ENCODE data around the gene CA6.
"Not testable (repeated sequence)": the region's sequence is repeated elsewhere in the genome, so short reads cannot be mapped to it uniquely, and the experiment has no call there.

CA6 gene

DNA sequence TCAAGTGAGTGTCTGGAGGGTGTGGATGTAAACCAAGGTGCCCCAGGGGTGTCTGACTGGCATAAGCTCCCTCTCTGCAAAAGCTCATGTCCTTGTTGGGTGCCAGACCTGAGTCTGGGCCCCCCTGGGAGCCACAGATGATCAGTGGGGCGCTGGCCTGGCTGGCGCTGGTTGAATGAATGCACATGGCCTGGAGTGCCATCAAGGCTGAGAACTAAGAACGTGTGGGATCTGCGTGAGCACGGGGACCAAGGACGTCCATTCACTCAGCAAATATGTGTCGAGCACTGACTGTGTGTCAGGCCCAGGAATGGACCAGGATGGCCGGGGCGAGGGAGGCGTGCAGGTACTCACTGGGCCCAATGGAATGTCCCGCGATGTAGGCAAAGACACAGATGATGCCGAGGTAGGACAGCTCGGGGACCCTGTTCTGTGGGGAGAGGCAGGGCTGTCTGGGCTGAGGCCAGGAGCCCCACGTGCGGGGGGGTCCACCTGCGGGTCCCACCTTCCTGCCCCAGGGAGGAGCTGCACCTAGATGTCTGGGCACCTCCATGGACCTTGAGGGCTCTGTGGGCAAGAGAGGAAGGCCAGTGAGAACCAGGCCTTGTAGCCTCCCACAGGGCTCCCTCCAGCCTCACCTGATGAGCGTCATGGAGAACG is 61.4 kb downstream of the CA6 start:
- DNase-seq, result no peak

DNA sequence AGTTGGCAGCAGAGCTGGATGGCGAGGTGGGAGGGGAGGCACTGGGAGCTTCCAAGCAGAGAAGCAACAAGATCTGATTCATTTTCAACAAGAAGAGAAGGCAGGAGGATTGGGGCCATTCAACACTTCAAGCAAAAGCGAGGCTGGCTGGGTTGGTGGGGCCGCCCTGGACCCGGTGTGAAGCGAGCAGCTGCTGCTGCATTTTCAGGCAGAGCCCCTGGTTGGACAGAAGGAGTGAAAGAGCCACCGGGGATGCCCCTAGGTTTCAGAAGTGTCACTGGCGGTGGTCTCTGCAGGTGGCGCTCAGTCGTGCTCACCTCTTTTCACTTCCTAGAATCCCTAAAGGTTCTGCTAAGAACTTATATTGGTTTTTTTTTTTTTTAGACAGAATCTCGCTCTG is 62.6 kb downstream of the CA6 start:
- no peak for DNase-seq

DNA sequence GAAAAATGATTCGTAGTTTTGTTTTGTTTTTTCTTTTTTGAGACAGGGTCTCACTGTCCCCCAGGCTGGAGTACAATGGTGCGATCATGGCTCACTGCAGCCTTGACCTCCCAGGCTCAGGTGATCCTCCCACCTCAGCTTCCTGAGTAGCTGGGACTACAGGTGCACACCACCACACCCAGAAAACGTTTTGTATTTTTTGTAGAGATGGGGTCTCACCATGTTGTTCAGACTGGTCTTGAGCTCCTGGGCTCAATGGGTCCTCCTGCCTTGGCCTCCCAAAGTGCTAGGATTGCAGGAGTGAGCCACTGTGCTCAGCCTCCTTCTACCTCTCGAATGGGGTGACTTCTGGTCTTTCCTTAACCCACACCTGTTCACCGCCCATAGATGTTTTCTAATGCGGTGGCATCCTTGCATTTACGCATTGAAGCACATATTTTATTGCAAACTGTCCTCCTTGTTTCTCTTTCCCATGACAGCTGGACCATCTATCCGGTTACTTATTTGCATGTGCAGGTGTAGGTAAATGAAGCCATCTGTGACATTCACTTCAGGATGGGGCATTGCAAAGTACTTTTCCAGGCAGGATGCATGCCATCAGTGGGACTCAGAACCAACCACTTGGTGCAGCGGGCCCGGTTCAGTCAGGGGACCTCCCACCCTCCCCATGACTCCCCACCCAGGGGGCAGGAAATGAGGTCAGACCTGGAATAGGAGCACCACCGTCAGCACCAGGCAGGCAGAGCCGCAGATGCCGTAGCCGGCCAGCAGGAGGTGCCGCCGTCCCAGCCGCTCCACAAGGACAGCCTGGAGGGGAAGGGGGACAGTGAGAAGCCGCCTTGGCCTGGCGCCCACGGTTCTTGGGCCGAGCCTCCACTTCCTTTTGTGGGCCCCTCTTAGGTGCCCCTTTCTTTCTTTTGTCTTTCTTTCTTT is 64.0 kb downstream of the CA6 start:
- DNase-seq, result peak; percentile 98 to 99

DNA sequence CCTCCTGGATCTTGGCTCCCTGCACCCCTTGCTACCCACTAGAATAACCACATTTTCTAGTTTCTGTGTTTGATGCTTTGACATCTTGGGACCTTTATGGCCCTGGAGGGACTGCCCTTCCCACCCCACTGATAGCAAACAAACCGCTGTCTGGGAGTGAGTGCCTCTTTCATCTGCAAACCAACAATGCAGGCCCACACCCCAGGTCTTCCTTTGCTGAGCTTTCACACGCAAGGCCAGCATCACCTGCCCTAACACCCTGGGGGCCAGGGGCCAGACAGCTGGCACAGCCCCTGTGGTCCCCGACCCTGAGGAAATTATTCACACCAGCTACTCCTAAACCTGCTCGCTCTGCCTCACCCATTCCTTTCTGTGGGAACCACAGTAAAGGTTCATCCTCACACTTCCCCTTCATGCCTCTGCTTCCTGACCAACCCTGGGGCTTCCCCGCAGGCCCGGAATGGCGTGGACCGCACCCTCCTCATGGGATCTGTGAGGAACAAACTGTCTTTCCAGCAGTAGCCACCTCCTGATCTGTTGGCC is 65.2 kb downstream of the CA6 start:
- DNase-seq, result no peak

DNA sequence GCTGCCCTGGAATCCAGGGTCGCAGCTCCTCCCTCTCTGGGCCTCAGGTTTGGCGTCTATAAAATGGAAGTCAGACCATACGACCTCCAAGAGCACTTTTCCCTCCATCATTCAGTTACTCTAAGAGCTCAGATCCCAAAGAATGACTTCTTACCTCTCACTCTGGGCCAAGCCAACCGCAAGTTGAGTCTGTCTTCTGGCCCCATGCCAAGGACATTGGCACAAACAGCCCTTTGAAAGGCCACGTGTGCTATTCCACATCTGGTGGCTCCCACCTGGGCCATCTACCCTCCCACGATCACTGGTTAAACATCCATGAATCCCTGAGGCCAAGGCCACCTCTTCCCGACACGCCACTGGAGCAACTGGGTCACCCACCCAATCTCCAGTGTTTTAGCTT is 68.2 kb downstream of the CA6 start:
- DNase-seq, result no peak

DNA sequence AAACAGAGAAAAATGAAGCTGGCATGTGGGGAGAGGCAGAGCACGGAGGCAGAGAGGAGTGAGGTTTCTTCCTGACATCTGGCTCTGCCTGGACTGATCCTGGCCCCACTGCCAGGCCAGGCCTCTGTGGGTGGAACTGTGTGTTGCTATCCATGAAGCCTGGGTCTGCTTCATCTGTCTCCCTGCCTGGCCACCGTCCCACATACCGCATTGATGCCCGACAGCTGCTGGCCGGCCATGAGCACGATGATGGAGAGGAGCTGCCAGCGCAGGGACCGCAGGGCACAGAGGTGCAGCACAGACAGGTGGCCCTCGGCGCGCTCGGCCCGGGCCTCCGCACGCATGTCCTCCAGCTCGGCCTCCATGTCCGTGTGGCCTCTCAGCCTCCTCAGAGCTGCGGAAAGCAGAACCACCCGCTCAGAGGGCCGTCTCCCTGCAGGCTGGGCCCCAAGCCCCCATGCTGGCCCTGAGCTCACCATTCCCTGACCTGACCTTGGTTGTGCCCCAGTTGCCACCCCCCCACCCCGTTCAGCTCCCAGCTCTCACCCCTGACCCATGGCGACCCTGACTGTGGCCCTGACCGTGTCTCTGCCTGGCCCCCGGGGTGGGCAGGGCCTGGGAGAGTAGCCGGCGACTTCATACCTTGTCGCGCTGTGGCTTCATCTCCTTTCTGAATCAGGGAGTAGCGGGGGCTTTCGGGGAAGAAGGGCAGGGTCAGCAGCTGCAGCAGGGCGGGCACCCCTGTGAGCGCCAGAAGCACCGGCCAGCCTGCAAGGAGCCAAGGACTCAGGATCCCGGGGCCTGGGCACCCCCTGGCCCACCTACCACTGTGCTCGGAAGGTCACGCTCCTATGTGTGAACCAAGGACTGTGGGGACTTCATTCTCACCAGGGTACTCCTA is 69.1 kb downstream of the CA6 start:
- DNase-seq, result no peak

DNA sequence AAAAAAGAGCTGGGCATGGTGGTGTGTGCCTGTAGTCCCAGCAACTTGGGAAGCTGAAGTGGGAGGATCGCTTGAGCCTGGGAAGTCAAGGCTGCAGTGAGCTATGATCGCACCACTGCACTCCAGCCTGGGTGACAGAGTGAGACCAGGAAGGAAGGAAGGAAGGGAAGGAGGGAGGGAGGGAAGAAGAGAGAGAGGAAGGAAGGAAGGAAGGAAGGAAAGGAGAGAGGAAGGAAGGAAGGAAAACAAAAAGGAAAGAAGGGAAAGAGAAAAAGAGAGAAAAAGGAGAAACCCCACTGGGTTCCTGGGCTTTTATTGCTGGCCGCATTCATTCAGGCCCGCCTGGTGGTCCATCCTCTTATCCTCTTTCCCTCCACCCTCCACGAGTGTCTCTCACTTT is 70.8 kb downstream of the CA6 start:
- no peak for DNase-seq

DNA sequence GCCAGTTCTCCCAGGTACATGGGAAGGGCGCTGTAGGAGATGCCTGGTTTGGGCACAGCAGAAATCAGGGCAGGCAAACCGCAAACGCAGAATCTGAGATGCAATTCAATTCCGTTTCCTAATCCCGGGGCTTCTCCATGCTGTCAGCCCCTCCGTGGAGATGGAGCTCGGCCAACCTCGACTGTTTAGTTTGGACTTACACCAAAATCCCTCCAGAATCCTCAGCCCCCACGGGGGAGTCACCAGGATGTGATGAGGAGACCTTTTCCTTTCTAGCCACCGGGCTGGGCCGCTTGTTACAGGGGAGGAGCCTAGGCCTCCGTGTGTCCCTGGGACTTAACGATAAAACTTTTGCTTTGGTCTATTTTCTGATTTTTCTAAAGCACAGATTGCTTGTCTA is 72.7 kb downstream of the CA6 start:
- no peak for DNase-seq

DNA sequence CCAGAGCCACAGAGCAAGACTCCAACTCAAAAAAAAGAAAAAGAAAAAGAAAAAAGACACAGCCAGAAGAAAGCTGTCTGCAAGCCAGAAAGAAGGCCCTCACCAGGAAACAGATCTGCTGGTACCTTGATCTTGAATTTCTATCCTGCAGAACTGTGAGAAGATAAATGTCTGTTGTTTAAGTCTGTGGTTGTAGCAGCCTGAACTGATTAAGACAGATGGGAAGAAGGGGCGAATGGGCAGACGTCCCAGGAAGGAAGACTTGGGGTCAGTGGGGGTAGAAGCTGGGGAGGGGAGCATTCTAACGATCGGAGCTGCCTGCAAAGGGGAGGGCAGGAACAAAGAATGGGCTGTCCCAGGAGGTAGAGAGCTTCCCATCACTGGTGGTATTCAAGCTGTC is 74.2 kb downstream of the CA6 start:
- no peak for DNase-seq

DNA sequence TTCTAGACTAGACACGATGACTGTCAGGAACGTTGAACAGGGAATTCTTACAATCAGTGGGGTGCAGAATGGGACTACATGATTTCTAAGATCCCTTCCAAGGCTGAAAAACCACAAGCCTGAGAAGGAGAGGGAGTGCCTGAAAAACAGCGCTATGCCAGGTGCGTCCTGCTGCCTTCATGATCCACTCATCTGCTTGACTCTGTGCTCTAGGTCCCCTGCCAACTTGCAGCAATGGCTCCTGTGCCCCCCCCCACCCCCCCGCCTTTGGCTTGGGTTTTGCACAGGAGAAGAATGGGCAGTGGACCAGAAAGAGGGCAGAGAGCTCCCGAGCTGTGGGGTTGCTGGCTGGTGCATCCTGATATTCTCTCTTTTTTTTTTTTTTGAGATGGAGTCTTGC is 74.6 kb downstream of the CA6 start:
- DNase-seq, result no peak

DNA sequence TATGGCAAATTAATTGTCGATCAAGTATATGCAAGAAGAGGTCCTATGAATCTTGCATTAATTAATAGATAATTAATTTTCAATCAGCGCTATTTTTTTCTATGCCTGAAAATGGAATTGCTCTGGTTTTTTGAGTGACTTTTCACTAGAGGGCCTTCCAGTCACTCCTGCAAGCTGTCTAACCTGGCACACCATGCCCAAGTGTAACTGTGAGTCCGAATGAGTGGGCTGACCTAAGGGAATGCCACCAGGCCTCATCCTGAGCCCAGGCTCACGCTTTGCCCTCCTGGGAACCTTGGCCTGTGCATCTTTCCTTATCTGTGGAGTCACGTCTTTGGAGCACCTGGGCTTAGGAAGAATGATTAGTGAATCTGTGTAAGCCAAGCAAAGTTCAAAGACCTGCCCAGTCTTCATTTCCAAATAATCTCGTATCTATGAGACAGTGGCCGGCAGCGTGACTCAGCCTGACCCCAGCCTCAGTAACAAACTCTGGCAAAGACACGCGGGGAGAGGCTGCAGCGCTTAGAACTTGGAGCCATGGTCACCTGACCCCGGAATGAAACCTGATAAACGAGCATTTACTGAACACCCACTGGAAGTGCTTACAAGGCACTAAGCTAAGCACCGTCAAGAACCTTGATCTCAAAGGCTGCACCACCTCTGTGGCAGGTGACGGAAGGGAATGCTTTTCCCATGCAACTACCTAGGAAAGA is 76.5 kb downstream of the CA6 start:
- not testable (repeated sequence) for DNase-seq

DNA sequence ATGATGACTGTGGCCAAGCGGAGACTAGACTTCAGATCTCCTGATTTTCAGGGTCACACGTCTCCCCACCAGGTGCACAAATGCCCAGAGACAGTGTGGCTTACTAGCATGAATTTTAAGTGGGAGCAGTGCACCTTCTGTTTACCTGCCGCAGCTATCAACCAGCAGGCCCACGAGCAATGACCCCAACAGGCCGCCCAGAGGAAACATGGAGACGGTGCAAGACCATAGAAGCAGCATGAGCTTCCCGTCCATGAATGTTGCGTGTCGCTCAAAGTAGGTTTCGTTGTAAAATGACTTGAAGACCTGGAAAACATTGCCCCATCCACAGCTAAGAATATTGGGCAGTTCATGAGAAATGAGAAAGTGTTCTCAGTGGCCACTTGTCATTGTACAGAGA is 77.1 kb downstream of the CA6 start:
- no peak for DNase-seq
